Retinal pigment epithelial cell (primary cell): ENCODE measurements around the gene CDH5.

Experiments used
- DNase-seq: peaks from one replicate; pipeline ENCODE4 v3.0.0-alpha.2; 2010; ENCODE audit warnings: low read depth
- H3K4me3 ChIP-seq: 2 replicates; pipeline ENCODE4 v1.5.1; 2011; ENCODE audit warnings: mild to moderate bottlenecking, low read length, control low read depth, moderate library complexity
- CTCF ChIP-seq: conservative IDR thresholded peaks from 2 replicates; pipeline ENCODE4 v1.5.1; 2011; ENCODE audit warnings: low read depth, low read length, control low read depth, inconsistent platforms

CDH5 gene

GRCh38 chr16:66400503-66401380, 34.3 kb downstream of the CDH5 start:
- no peak for TF ChIP-seq CTCF
- H3K4me3 ChIP-seq = no peak overlapping the region
- no peak for DNase-seq

- TF ChIP-seq CTCF = no peak
- no peak overlapping the region for H3K4me3 ChIP-seq
- no peak for DNase-seq
These were observed 35.1 kb downstream of the CDH5 start for GRCh38 chr16:66401610-66402009.

- TF ChIP-seq CTCF = no peak
- no peak overlapping the region for H3K4me3 ChIP-seq
- no peak for DNase-seq
These were observed 35.7 kb downstream of the CDH5 start for GRCh38 chr16:66402166-66402565.

GRCh38 chr16:66402591-66403230, 36.2 kb downstream of the CDH5 start:
- H3K4me3 ChIP-seq = no peak overlapping the region
- no peak for DNase-seq
- no peak for TF ChIP-seq CTCF

- DNase-seq = no peak
- TF ChIP-seq CTCF = no peak
- no peak overlapping the region for H3K4me3 ChIP-seq
These were observed 37.1 kb downstream of the CDH5 start for GRCh38 chr16:66403531-66404145.

- no peak for DNase-seq
These were observed 38.7 kb downstream of the CDH5 start for GRCh38 chr16:66405057-66405783.

More at GRCh38 chr16:66405057-66405783, 38.7 kb downstream of the CDH5 start:
- H3K4me3 ChIP-seq = no peak overlapping the region
- no peak for TF ChIP-seq CTCF
